ENCODE measurements around the gene SGIP1. TPM values are rescaled to one million over a fixed set of nuclear protein-coding genes. Genes with fewer than 3 reads are reported as not detected.

SGIP1 gene
- total RNA-seq, 1 experiment from 2014 or later, result not detected

GRCh38 chr1:66537718-66538117 lies 3.8 kb downstream of the SGIP1 start:
- POLR2A ChIA-PET (ENCODE audit: unreplicated experiment), result no interaction called here
- Histone ChIP-seq H3K36me3 (ENCODE audit: low read depth, low read length) (no peaks in the 10 kb centered on the region), H2AFZ (ENCODE audit: low read length) (no peak overlapping the region), H3K9me2 (replicated peaks; ENCODE audit: low read length) (no peaks in the 10 kb centered on the region), H4K20me1 (ENCODE audit: low read length) (no peaks in the 10 kb centered on the region), H3K4me1 (ENCODE audit: insufficient read depth, low read length) (peaks cover 2% of the 10 kb centered on the region), H3K4me2 (ENCODE audit: low read length) (no peak overlapping the region), H3K79me2 (ENCODE audit: low read length) (no peaks in the 10 kb centered on the region), H3K9ac (ENCODE audit: low read length) (no peak overlapping the region), H3F3A (ENCODE audit: low read length, unreplicated experiment) (no peaks in the 10 kb centered on the region), H3K4me3 (ENCODE audit: low read length) (no peak overlapping the region), H3K27ac (ENCODE audit: low read length) (no peak overlapping the region), H3K27me3 (ENCODE audit: low read length) (peaks cover 33% of the 10 kb centered on the region), H3K9me3 (ENCODE audit: low read length) (no peaks in the 10 kb centered on the region)
- BruUV-seq (replicated peaks), result no TSS peak
- no peak for TF ChIP-seq EZH2phosphoT487 (IDR thresholded peaks at IDR 0.05; ENCODE audit: borderline replicate concordance, low read length)
- TF ChIP-seq EZH2 (IDR thresholded peaks at IDR 0.05; ENCODE audit: low read length, unreplicated experiment), result no peak
- TF ChIP-seq, protein P1, sequence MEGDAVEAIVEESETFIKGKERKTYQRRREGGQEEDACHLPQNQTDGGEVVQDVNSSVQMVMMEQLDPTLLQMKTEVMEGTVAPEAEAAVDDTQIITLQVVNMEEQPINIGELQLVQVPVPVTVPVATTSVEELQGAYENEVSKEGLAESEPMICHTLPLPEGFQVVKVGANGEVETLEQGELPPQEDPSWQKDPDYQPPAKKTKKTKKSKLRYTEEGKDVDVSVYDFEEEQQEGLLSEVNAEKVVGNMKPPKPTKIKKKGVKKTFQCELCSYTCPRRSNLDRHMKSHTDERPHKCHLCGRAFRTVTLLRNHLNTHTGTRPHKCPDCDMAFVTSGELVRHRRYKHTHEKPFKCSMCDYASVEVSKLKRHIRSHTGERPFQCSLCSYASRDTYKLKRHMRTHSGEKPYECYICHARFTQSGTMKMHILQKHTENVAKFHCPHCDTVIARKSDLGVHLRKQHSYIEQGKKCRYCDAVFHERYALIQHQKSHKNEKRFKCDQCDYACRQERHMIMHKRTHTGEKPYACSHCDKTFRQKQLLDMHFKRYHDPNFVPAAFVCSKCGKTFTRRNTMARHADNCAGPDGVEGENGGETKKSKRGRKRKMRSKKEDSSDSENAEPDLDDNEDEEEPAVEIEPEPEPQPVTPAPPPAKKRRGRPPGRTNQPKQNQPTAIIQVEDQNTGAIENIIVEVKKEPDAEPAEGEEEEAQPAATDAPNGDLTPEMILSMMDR (conservative IDR thresholded peaks at IDR 0.05; ENCODE audit: low read depth, low read length), result no peak
- ATAC-seq (no peak), DNase-seq (no peak)
- intact Hi-C loops (cut with micrococcal nuclease), result no loop called here
- CTCF ChIA-PET, result no interaction called here

GRCh38 chr1:66539491-66539890 lies 5.5 kb downstream of the SGIP1 start:
- intact Hi-C loops (cut with micrococcal nuclease), result no loop called here
- Histone ChIP-seq H3K9me3 (ENCODE audit: low read length) (no peaks in the 10 kb centered on the region), H4K20me1 (ENCODE audit: low read length) (no peaks in the 10 kb centered on the region), H3K36me3 (ENCODE audit: low read depth, low read length) (no peaks in the 10 kb centered on the region), H3K79me2 (ENCODE audit: low read length) (no peaks in the 10 kb centered on the region), H3K4me3 (ENCODE audit: low read length) (no peak overlapping the region), H2AFZ (ENCODE audit: low read length) (no peak overlapping the region), H3K27ac (ENCODE audit: low read length) (no peak overlapping the region), H3K4me2 (ENCODE audit: low read length) (no peak overlapping the region), H3K4me1 (ENCODE audit: insufficient read depth, low read length) (peaks cover 12% of the 10 kb centered on the region), H3K9ac (ENCODE audit: low read length) (no peak overlapping the region), H3K27me3 (ENCODE audit: low read length) (peaks cover 16% of the 10 kb centered on the region), H3K9me2 (replicated peaks; ENCODE audit: low read length) (no peaks in the 10 kb centered on the region), H3F3A (ENCODE audit: low read length, unreplicated experiment) (no peaks in the 10 kb centered on the region)
- TF ChIP-seq EZH2phosphoT487 (IDR thresholded peaks at IDR 0.05; ENCODE audit: borderline replicate concordance, low read length) (no peak), EZH2 (IDR thresholded peaks at IDR 0.05; ENCODE audit: low read length, unreplicated experiment) (no peak)
- TF ChIP-seq, protein P1 (conservative IDR thresholded peaks at IDR 0.05; ENCODE audit: low read depth, low read length), result no peak
- CTCF ChIA-PET, result no interaction called here
- ATAC-seq (no peak), DNase-seq (no peak)
- POLR2A ChIA-PET (ENCODE audit: unreplicated experiment), result no interaction called here
- BruUV-seq (replicated peaks), result no TSS peak

GRCh38 chr1:66540434-66541032 lies 6.6 kb downstream of the SGIP1 start:
- POLR2A ChIA-PET (ENCODE audit: unreplicated experiment), result no interaction called here
- no peak for ATAC-seq
- Histone ChIP-seq H3K79me2 (ENCODE audit: low read length) (no peaks in the 10 kb centered on the region), H3K4me3 (ENCODE audit: low read length) (no peak overlapping the region), H3K4me1 (ENCODE audit: insufficient read depth, low read length) (peaks cover 12% of the 10 kb centered on the region), H3K9me3 (ENCODE audit: low read length) (no peaks in the 10 kb centered on the region), H3K36me3 (ENCODE audit: low read depth, low read length) (no peaks in the 10 kb centered on the region), H3K27ac (ENCODE audit: low read length) (no peak overlapping the region), H3K9me2 (replicated peaks; ENCODE audit: low read length) (no peaks in the 10 kb centered on the region), H3K27me3 (ENCODE audit: low read length) (0 out of 2 replicates have a peak, but pooled peaks cover 5% of the 10 kb centered on the region), H3K4me2 (ENCODE audit: low read length) (no peak overlapping the region), H3K9ac (ENCODE audit: low read length) (no peak overlapping the region), H4K20me1 (ENCODE audit: low read length) (no peaks in the 10 kb centered on the region), H3F3A (ENCODE audit: low read length, unreplicated experiment) (no peaks in the 10 kb centered on the region), H2AFZ (ENCODE audit: low read length) (no peak overlapping the region)
- CTCF ChIA-PET, result no interaction called here
- TF ChIP-seq EZH2phosphoT487 (IDR thresholded peaks at IDR 0.05; ENCODE audit: borderline replicate concordance, low read length) (no peak), EZH2 (IDR thresholded peaks at IDR 0.05; ENCODE audit: low read length, unreplicated experiment) (no peak)
- TF ChIP-seq, protein P1 (conservative IDR thresholded peaks at IDR 0.05; ENCODE audit: low read depth, low read length), result no peak
- BruUV-seq (replicated peaks), result no TSS peak
- no peak for DNase-seq
- intact Hi-C loops (cut with micrococcal nuclease), result no loop called here

Data from PC-3 (cell line).